Testis (tissue), 3 donors: ENCODE measurements around the gene PXMP2. TPM values are rescaled to one million over a fixed set of nuclear protein-coding genes. Genes with fewer than 3 reads are reported as not detected.

ENCODE experiments used
- DNase-seq: peaks from one replicate; pipeline ENCODE4 v3.0.0-alpha.2; 2019
- H3K27ac ChIP-seq, 2 donors: fragments of 200-600 bp; sonication (generic); one replicate each; pipeline ENCODE4 v1.5.1; 2019
- H3K27me3 ChIP-seq: fragments of 200-600 bp; sonication (generic); one replicate; pipeline ENCODE4 v1.5.1; 2019
- H3K36me3 ChIP-seq: fragments of 200-600 bp; sonication (generic); one replicate; pipeline ENCODE4 v1.5.1; 2017; ENCODE audit warnings: low read depth; ENCODE audit errors: missing control alignments
- H3K4me1 ChIP-seq: fragments of 200-600 bp; sonication (generic); one replicate; pipeline ENCODE4 v1.5.1; 2019
- H3K4me3 ChIP-seq, 2 donors: fragments of 200-600 bp; sonication (generic); one replicate each; pipeline ENCODE4 v1.5.1; 2017 to 2019
- H3K9me3 ChIP-seq: fragments of 200-600 bp; sonication (generic); one replicate; pipeline ENCODE4 v1.5.1; 2017
- POLR2A ChIP-seq: fragments of 450-650 bp; IDR thresholded peaks from one replicate; pipeline ENCODE4 v1.6.1; 2017; ENCODE audit warnings: antibody characterized with exemption, mild to moderate bottlenecking, moderate library complexity
- WGBS, 2 donors: methylation state at CpG; one replicate each; pipeline ENCODE4 v1.1.5; 2018; 5-methylcytosine and 5-hydroxymethylcytosine counted together
- intact Hi-C: fragments of 100-400 bp; cut with DNase I; formaldehyde crosslinking; loops from one replicate; pipeline ENCODE4 v1.15.1; 2023; ENCODE audit warnings: low total_unique reads
- polyA plus RNA-seq: library from polyadenylated mRNA; stranded (reverse); fragments of 350-450 nt; fragmentation: Illumina TruSeq; extraction: RNeasy Lipid Tissue Mini Kit (QIAGEN cat#74804); gene quantifications from one replicate; pipeline ENCODE4 v1.2.3, GENCODE V29; 2014; ENCODE audit warnings: low read depth, low replicate concordance; ENCODE audit not compliant: insufficient read depth
- total RNA-seq, 2 donors: library from RNA; depleted of rRNA; stranded (reverse); fragments of >200 nt; gene quantifications; one replicate each; pipeline ENCODE4 v1.2.3, GENCODE V29; 2016
- TF ChIP-seq, protein P1 (sequence below), 3 experiments: fragments of 450-650 bp in 2 of 3; fragments of 200-600 bp in 1 of 3; sonication (generic) in 1 of 3; IDR thresholded peaks; one replicate each; pipeline ENCODE4 v1.5.1; 2016 to 2019; ENCODE audit warnings: antibody characterized with exemption in 3 of 3, mild to moderate bottlenecking in 2 of 3, moderate library complexity in 1 of 3

The PXMP2 gene
- total and polyA plus RNA-seq, 3 donors from 2014 or later = 13.5 to 26.5 (median 16.0) TPM

DNA sequence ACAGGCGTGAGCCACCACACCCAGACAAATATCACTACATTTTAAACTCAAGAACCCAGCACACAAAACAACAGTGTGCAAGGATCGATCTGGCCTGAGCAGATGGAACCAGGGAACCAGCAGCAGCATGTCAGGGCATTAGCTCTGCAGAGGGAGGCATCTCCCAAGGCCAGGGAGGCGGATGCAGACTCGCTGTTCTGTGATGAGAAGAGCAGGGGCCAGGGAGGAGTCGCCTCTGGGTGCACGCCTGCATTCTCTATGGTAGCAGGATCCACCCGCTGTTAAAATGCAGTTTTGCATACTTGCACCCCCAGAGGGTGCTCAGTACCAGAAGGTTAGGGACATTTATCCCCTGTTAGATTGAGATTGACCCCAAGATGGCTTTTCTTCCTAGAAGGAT is 41.1 kb downstream of the PXMP2 start:
- DNase-seq = no peak
- intact Hi-C loops = no loop called here
- WGBS, 2 donors = 90 to 96% methylated on average over 3 to 7 of the region's 7 CpGs

DNA sequence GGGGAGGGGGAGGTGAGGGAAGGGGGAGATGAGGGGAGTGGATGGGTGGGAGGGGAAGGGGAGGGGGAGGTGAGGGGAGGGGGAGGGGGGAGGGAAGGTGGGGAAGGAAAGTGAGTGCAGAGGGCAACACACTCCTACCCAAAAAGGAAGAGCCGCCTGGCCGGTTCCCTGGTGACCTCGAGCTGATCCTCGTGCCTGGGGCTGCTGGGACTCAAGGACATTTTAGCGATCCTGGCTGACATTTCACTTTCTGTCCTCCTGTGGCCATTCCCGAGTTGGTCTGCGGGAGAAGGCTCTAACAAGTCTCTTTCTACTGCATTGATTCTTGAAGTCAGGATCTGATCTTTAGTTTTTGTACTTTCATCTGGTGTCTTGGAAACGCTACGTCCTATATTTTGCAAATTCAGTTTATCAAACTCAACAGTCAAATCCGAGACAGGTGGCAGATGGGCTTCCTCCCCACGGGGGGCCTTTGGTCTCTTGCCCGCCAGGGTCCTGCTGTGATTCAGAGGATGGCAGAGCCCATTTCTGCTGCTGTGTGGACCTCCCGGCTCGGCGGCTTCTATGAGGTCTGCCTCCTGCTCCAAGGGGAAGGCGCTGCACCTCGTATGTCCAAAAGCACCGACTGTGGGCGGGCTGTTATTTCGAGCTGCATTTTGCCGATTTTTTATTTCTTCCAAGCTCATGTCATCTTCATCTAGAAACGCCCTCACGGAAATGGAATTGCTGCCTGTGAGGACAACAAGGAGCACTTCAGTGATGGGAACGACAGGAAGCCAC is 42.3 kb downstream of the PXMP2 start:
- DNase-seq = no peak
- Histone ChIP-seq H3K4me1 (no peaks in the 10 kb centered on the region), H3K9me3 (no peaks in the 10 kb centered on the region), H3K4me3 (no peak overlapping the region), H3K36me3 (no peaks in the 10 kb centered on the region), H3K27me3 (no peaks in the 10 kb centered on the region), H3K27ac (no peak overlapping the region)
- WGBS, 2 donors = 71 to 79% methylated on average over 24 of the region's 24 CpGs
- intact Hi-C loops = no loop called here
- TF ChIP-seq, protein P1, sequence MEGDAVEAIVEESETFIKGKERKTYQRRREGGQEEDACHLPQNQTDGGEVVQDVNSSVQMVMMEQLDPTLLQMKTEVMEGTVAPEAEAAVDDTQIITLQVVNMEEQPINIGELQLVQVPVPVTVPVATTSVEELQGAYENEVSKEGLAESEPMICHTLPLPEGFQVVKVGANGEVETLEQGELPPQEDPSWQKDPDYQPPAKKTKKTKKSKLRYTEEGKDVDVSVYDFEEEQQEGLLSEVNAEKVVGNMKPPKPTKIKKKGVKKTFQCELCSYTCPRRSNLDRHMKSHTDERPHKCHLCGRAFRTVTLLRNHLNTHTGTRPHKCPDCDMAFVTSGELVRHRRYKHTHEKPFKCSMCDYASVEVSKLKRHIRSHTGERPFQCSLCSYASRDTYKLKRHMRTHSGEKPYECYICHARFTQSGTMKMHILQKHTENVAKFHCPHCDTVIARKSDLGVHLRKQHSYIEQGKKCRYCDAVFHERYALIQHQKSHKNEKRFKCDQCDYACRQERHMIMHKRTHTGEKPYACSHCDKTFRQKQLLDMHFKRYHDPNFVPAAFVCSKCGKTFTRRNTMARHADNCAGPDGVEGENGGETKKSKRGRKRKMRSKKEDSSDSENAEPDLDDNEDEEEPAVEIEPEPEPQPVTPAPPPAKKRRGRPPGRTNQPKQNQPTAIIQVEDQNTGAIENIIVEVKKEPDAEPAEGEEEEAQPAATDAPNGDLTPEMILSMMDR (IDR thresholded peaks at IDR 0.05) = no peak
- no peak for TF ChIP-seq POLR2A

More for the DNA sequence above, 41.1 kb downstream of the PXMP2 start:
- H3K27me3 ChIP-seq = no peaks in the 10 kb centered on the region
- H3K4me1 ChIP-seq = no peaks in the 10 kb centered on the region
- H3K9me3 ChIP-seq = no peaks in the 10 kb centered on the region
- no peak overlapping the region for H3K4me3 ChIP-seq
- TF ChIP-seq POLR2A = no peak
- TF ChIP-seq, protein P1 (IDR thresholded peaks at IDR 0.05) = no peak
- H3K27ac ChIP-seq = no peak overlapping the region
- H3K36me3 ChIP-seq = no peaks in the 10 kb centered on the region

DNA sequence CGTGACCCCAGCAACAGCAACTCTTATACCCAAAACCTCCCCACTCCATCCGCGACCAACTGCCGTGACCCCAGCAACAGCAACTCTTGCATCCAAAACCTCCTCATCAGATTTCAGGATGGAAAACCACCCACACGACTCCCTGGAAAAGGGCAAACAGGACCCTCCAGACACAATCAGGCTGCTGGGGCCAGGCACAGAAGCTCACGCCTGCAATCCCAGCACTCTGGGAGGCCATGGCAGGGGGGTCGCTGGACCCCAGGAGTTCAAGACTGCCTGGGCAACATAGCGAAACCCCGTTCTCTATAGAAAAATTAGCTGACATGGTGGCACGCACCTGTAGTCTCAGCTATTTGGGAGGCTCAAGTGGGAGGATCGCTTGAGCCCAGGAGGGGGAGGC is 43.0 kb downstream of the PXMP2 start:
- Histone ChIP-seq H3K4me1 (no peaks in the 10 kb centered on the region), H3K4me3 (no peak overlapping the region), H3K27ac (no peak overlapping the region), H3K27me3 (no peaks in the 10 kb centered on the region), H3K9me3 (no peaks in the 10 kb centered on the region), H3K36me3 (no peaks in the 10 kb centered on the region)
- intact Hi-C loops = no loop called here
- no peak for DNase-seq
- 86 to 94% methylated on average over 6 to 11 of the region's 11 CpGs for WGBS, 2 donors
- TF ChIP-seq, protein P1 (IDR thresholded peaks at IDR 0.05) = no peak

DNA sequence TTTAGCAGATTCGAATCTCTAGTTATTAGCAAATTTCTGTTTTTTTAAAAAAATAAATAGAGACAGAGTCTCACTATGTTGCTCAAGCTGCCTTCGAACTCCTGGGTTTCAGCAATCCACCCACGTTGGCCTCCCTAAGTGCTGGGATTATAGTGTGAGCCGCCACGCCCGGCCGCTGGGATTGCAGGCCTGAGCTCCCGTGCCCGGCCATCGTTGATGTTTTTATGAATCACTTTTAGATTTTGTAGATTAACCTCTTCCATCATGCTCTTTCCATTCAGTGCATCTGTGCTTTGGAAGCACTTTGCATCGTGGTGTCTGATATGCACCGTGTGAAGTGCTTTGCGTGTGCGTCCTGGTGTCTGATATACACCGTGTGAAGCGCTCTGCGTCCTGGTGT is 44.2 kb downstream of the PXMP2 start:
- H3K36me3 ChIP-seq = no peaks in the 10 kb centered on the region
- 91 to 92% methylated on average over 17 of the region's 17 CpGs for WGBS, 2 donors

More for the DNA sequence above, 44.2 kb downstream of the PXMP2 start:
- no peak overlapping the region for H3K27ac ChIP-seq
- H3K4me1 ChIP-seq = no peaks in the 10 kb centered on the region
- intact Hi-C loops = no loop called here
- no peaks in the 10 kb centered on the region for H3K9me3 ChIP-seq
- no peak overlapping the region for H3K4me3 ChIP-seq
- TF ChIP-seq, protein P1 (IDR thresholded peaks at IDR 0.05) = no peak
- TF ChIP-seq POLR2A = no peak
- no peaks in the 10 kb centered on the region for H3K27me3 ChIP-seq
- no peak for DNase-seq
